Neutrophil (primary cell): ENCODE data around the gene LBH.

Experiments used
- H3K27ac ChIP-seq: fragments of 200-600 bp; sonication (generic); 2 replicates; pipeline ENCODE4 v1.5.1; 2016; ENCODE audit warnings: mild to moderate bottlenecking, moderate library complexity
- H3K27me3 ChIP-seq: fragments of 200-600 bp; sonication (generic); 2 replicates; pipeline ENCODE4 v1.6.0; 2016; ENCODE audit warnings: mild to moderate bottlenecking
- H3K36me3 ChIP-seq: fragments of 200-600 bp; sonication (generic); 2 replicates; pipeline ENCODE4 v1.5.1; 2017
- H3K4me1 ChIP-seq, 2 experiments: fragments of 200-600 bp in 1 of 2; sonication (generic) in 1 of 2; 1 replicate in 1 of 2; 2 replicates in 1 of 2; pipeline versions ENCODE4 v1.5.1 to v1.6.1; 2013 to 2016; ENCODE audit warnings: low read depth in 1 of 2, low read length in 1 of 2, mild to moderate bottlenecking in 1 of 2, moderate library complexity in 1 of 2; ENCODE audit not compliant: control insufficient read depth in 1 of 2, insufficient read depth in 1 of 2
- H3K4me3 ChIP-seq, 2 experiments: fragments of 200-600 bp in 1 of 2; sonication (generic) in 1 of 2; 1 replicate in 1 of 2; 2 replicates in 1 of 2; pipeline ENCODE4 v1.5.1; 2013 to 2016; ENCODE audit warnings: low read depth in 1 of 2, low read length in 1 of 2, mild to moderate bottlenecking in 1 of 2, moderate library complexity in 1 of 2
- H3K9me3 ChIP-seq: fragments of 200-600 bp; sonication (generic); 2 replicates; pipeline ENCODE4 v1.5.1; 2016
- TF ChIP-seq, protein P1 (sequence below): fragments of 200-600 bp; sonication (generic); IDR thresholded peaks from 2 replicates; pipeline ENCODE4 v1.5.1; 2016; ENCODE audit warnings: antibody characterized with exemption

Gene LBH

GRCh38 chr2:30282721-30283120 lies 51.4 kb downstream of the LBH start:
- Histone ChIP-seq H3K9me3 (no peaks in the 10 kb centered on the region), H3K27me3 (no peaks in the 10 kb centered on the region), H3K4me1 (no peaks in the 10 kb centered on the region), H3K4me3 (no peak overlapping the region), H3K36me3 (no peaks in the 10 kb centered on the region), H3K27ac (no peak overlapping the region)
- TF ChIP-seq, protein P1, sequence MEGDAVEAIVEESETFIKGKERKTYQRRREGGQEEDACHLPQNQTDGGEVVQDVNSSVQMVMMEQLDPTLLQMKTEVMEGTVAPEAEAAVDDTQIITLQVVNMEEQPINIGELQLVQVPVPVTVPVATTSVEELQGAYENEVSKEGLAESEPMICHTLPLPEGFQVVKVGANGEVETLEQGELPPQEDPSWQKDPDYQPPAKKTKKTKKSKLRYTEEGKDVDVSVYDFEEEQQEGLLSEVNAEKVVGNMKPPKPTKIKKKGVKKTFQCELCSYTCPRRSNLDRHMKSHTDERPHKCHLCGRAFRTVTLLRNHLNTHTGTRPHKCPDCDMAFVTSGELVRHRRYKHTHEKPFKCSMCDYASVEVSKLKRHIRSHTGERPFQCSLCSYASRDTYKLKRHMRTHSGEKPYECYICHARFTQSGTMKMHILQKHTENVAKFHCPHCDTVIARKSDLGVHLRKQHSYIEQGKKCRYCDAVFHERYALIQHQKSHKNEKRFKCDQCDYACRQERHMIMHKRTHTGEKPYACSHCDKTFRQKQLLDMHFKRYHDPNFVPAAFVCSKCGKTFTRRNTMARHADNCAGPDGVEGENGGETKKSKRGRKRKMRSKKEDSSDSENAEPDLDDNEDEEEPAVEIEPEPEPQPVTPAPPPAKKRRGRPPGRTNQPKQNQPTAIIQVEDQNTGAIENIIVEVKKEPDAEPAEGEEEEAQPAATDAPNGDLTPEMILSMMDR, result no peak

GRCh38 chr2:30283931-30284565 lies 52.7 kb downstream of the LBH start:
- H3K4me3 ChIP-seq, result no peak overlapping the region
- no peak overlapping the region for H3K27ac ChIP-seq
- no peaks in the 10 kb centered on the region for H3K36me3 ChIP-seq
- no peaks in the 10 kb centered on the region for H3K4me1 ChIP-seq
- H3K9me3 ChIP-seq, result no peaks in the 10 kb centered on the region
- H3K27me3 ChIP-seq, result no peaks in the 10 kb centered on the region
- TF ChIP-seq, protein P1, result no peak

GRCh38 chr2:30285758-30286157 lies 54.4 kb downstream of the LBH start:
- Histone ChIP-seq H3K4me3 (no peak overlapping the region), H3K36me3 (no peaks in the 10 kb centered on the region), H3K9me3 (no peaks in the 10 kb centered on the region), H3K27me3 (no peaks in the 10 kb centered on the region), H3K27ac (no peak overlapping the region), H3K4me1 (no peaks in the 10 kb centered on the region)
- TF ChIP-seq, protein P1, result no peak

- H3K27ac ChIP-seq, result no peak overlapping the region
- TF ChIP-seq, protein P1, result no peak
- H3K9me3 ChIP-seq, result no peaks in the 10 kb centered on the region
- no peaks in the 10 kb centered on the region for H3K27me3 ChIP-seq
- no peaks in the 10 kb centered on the region for H3K36me3 ChIP-seq
- no peaks in the 10 kb centered on the region for H3K4me1 ChIP-seq
- H3K4me3 ChIP-seq, result no peak overlapping the region
These were observed 56.0 kb downstream of the LBH start for GRCh38 chr2:30287190-30287840.

- Histone ChIP-seq H3K27me3 (no peaks in the 10 kb centered on the region), H3K4me3 (no peak overlapping the region), H3K27ac (no peak overlapping the region), H3K9me3 (no peaks in the 10 kb centered on the region), H3K36me3 (no peaks in the 10 kb centered on the region), H3K4me1 (no peaks in the 10 kb centered on the region)
- TF ChIP-seq, protein P1, result no peak
These were observed 56.7 kb downstream of the LBH start for GRCh38 chr2:30287857-30288513.
